NCI-H187 (cell line): ENCODE results near the gene SHB.

ENCODE experiments used
- DNase-seq, 2 experiments: peaks; one replicate each; lab custom pipeline; 2025; lab: John Stamatoyannopoulos, UW

SHB gene

GRCh38 chr9:38086496-38086895 lies 17.5 kb upstream of the SHB start:
- no peak for DNase-seq

- no peak for DNase-seq
Observed at GRCh38 chr9:38085308-38085707, 16.3 kb upstream of the SHB start.

GRCh38 chr9:38084556-38084880 lies 15.5 kb upstream of the SHB start:
- no peak for DNase-seq

GRCh38 chr9:38083858-38084555 lies 15.0 kb upstream of the SHB start:
- no peak for DNase-seq

GRCh38 chr9:38082446-38083287 lies 13.6 kb upstream of the SHB start:
- no peak for DNase-seq

GRCh38 chr9:38081356-38082108 lies 12.5 kb upstream of the SHB start:
- DNase-seq, result no peak

GRCh38 chr9:38079461-38080031 lies 10.5 kb upstream of the SHB start:
- DNase-seq, result no peak

GRCh38 chr9:38075272-38075671 lies 6.2 kb upstream of the SHB start:
- DNase-seq, result no peak

GRCh38 chr9:38074441-38074961 lies 5.5 kb upstream of the SHB start:
- DNase-seq, result no peak

GRCh38 chr9:38073882-38074281 lies 4.9 kb upstream of the SHB start:
- no peak for DNase-seq

GRCh38 chr9:38071470-38072134 lies 2.6 kb upstream of the SHB start:
- no peak for DNase-seq

- DNase-seq, result no peak
Observed at GRCh38 chr9:38067859-38068681, 957 bp downstream of the SHB start.

- no peak for DNase-seq
Observed at GRCh38 chr9:38066914-38067858, 1.8 kb downstream of the SHB start.

- no peak for DNase-seq
Observed at GRCh38 chr9:38066197-38066913, 2.7 kb downstream of the SHB start.

- DNase-seq, result no peak
Observed at GRCh38 chr9:38065369-38066075, 3.5 kb downstream of the SHB start.

- no peak for DNase-seq
Observed at GRCh38 chr9:38064842-38065368, 4.1 kb downstream of the SHB start.

GRCh38 chr9:38063363-38063707 lies 5.7 kb downstream of the SHB start:
- DNase-seq, result no peak
